ENCODE measurements around the gene ANKRD31.
"Not testable (repeated sequence)": the region's sequence is repeated elsewhere in the genome, so short reads cannot be mapped to it uniquely, and the experiment has no call there.

Gene ANKRD31

GRCh38 chr5:75262271-75262670 is 25.6 kb upstream of the ANKRD31 start:
- H3K27ac ChIP-seq (ENCODE audit: low read length) = no peak overlapping the region
- H3K9me3 ChIP-seq (ENCODE audit: control insufficient read depth in 1 of 2, low read length in 2 of 2) = no peaks in the 10 kb centered on the region
- no peaks in the 10 kb centered on the region for H3K36me3 ChIP-seq (ENCODE audit: control insufficient read depth in 1 of 2, insufficient read depth in 2 of 2, low read length in 2 of 2)
- no peak overlapping the region for H3K4me3 ChIP-seq (ENCODE audit: low read depth in 1 of 2, low read length in 2 of 2)
- no peaks in the 10 kb centered on the region for H3K27me3 ChIP-seq (ENCODE audit: low read depth, low read length)
- H3K4me1 ChIP-seq (ENCODE audit: control insufficient read depth in 1 of 2, insufficient read depth in 2 of 2, low read length in 2 of 2) = no peaks in the 10 kb centered on the region

DNA sequence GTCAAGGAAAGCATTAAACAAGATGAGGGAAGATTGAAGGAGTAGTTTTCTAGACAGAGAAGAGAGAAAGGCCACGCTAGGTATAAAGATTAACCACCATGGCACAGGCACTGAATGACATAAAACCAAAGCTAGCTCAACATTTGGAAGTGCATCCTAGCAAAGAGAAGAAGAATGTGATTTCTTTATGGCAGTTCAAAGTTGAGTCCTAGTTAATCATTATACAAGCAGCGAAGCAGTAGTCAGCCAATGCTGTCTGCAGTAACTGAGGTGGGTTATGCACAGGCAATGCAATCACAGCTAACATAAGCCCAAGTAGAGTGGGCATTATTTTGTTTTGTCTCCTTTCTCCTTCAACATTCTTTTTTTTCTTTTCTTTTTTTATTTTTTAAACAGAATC is 24.0 kb upstream of the ANKRD31 start:
- Histone ChIP-seq H3K36me3 (ENCODE audit: control insufficient read depth in 1 of 2, insufficient read depth in 2 of 2, low read length in 2 of 2) (no peaks in the 10 kb centered on the region), H3K4me1 (ENCODE audit: control insufficient read depth in 1 of 2, insufficient read depth in 2 of 2, low read length in 2 of 2) (no peaks in the 10 kb centered on the region), H3K27me3 (ENCODE audit: low read depth, low read length) (no peaks in the 10 kb centered on the region), H3K27ac (ENCODE audit: low read length) (no peak overlapping the region), H3K4me3 (ENCODE audit: low read depth in 1 of 2, low read length in 2 of 2) (no peak overlapping the region), H3K9me3 (ENCODE audit: control insufficient read depth in 1 of 2, low read length in 2 of 2) (no peaks in the 10 kb centered on the region)

DNA sequence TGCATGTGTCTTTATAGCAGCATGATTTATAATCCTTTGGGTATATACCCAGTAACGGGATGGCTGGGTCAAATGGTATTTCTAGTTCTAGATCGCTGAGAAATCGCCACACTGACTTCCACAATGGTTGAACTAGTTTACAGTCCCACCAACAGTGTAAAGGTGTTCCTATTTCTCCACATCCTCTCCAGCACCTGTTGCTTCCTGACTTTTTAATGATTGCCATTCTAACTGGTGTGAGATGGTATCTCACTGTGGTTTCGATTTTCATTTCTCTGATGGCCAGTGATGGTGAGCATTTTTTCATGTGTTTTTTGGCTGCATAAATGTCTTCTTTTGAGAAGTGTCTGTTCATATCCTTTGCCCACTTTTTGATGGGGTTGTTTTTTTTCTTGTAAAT is 13.8 kb upstream of the ANKRD31 start:
- not testable (repeated sequence) for H3K9me3 ChIP-seq (ENCODE audit: control insufficient read depth in 1 of 2, low read length in 2 of 2); H3K27me3 ChIP-seq (ENCODE audit: low read depth, low read length); H3K4me1 ChIP-seq (ENCODE audit: control insufficient read depth in 1 of 2, insufficient read depth in 2 of 2, low read length in 2 of 2); H3K36me3 ChIP-seq (ENCODE audit: control insufficient read depth in 1 of 2, insufficient read depth in 2 of 2, low read length in 2 of 2); H3K4me3 ChIP-seq (ENCODE audit: low read depth in 1 of 2, low read length in 2 of 2); H3K27ac ChIP-seq (ENCODE audit: low read length)

GRCh38 chr5:75245023-75245422 is 8.3 kb upstream of the ANKRD31 start:
- no peak overlapping the region for H3K4me3 ChIP-seq (ENCODE audit: low read depth in 1 of 2, low read length in 2 of 2)
- H3K4me1 ChIP-seq (ENCODE audit: control insufficient read depth in 1 of 2, insufficient read depth in 2 of 2, low read length in 2 of 2) = no peaks in the 10 kb centered on the region
- H3K27ac ChIP-seq (ENCODE audit: low read length) = no peak overlapping the region
- H3K27me3 ChIP-seq (ENCODE audit: low read depth, low read length) = no peaks in the 10 kb centered on the region
- no peaks in the 10 kb centered on the region for H3K36me3 ChIP-seq (ENCODE audit: control insufficient read depth in 1 of 2, insufficient read depth in 2 of 2, low read length in 2 of 2)
- no peaks in the 10 kb centered on the region for H3K9me3 ChIP-seq (ENCODE audit: control insufficient read depth in 1 of 2, low read length in 2 of 2)

DNA sequence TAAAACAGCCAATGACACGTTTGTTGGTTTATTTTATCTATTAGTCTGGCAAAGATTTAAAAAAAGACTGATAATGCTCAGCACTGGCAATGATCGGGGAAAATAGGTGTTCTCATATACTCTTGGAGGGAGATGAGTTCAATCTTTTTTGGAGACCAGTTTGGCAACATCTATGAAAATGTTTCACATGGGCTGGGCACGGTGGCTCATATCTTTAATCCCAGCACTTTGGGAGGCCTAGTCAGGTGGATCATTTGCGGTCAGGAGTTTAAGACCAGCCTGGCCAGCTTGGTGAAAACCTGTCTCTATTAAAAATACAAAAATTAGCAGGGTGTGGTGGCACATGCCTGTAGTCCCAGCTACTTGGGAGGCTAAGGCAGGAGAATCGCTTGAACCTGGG is 6.8 kb upstream of the ANKRD31 start:
- H3K36me3 ChIP-seq (ENCODE audit: control insufficient read depth in 1 of 2, insufficient read depth in 2 of 2, low read length in 2 of 2) = no peaks in the 10 kb centered on the region
- no peak overlapping the region for H3K27ac ChIP-seq (ENCODE audit: low read length)
- H3K4me1 ChIP-seq (ENCODE audit: control insufficient read depth in 1 of 2, insufficient read depth in 2 of 2, low read length in 2 of 2) = no peaks in the 10 kb centered on the region
- no peak overlapping the region for H3K4me3 ChIP-seq (ENCODE audit: low read depth in 1 of 2, low read length in 2 of 2)
- H3K27me3 ChIP-seq (ENCODE audit: low read depth, low read length) = no peaks in the 10 kb centered on the region
- H3K9me3 ChIP-seq (ENCODE audit: control insufficient read depth in 1 of 2, low read length in 2 of 2) = no peaks in the 10 kb centered on the region

DNA sequence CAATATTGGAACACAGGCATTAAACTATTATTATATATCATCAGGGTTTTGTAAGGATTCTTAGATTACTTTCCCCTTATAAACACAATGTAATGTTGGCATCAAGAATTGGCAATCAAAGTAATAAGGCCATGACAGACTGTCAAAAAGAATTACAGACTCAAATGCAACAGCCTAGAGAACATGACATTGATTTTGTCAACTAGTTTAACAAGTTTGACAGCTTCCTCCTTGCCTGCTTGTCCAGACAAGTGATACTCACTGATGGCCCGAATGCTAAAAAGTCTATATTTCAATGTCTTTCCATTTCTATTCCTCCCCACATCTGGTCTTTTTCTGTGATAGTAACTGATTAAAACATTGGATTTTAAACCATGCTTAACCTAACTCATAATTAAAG is 6.4 kb upstream of the ANKRD31 start:
- H3K4me1 ChIP-seq (ENCODE audit: control insufficient read depth in 1 of 2, insufficient read depth in 2 of 2, low read length in 2 of 2) = no peaks in the 10 kb centered on the region
- no peak overlapping the region for H3K27ac ChIP-seq (ENCODE audit: low read length)
- no peaks in the 10 kb centered on the region for H3K36me3 ChIP-seq (ENCODE audit: control insufficient read depth in 1 of 2, insufficient read depth in 2 of 2, low read length in 2 of 2)
- H3K27me3 ChIP-seq (ENCODE audit: low read depth, low read length) = no peaks in the 10 kb centered on the region
- H3K4me3 ChIP-seq (ENCODE audit: low read depth in 1 of 2, low read length in 2 of 2) = no peak overlapping the region
- no peaks in the 10 kb centered on the region for H3K9me3 ChIP-seq (ENCODE audit: control insufficient read depth in 1 of 2, low read length in 2 of 2)

DNA sequence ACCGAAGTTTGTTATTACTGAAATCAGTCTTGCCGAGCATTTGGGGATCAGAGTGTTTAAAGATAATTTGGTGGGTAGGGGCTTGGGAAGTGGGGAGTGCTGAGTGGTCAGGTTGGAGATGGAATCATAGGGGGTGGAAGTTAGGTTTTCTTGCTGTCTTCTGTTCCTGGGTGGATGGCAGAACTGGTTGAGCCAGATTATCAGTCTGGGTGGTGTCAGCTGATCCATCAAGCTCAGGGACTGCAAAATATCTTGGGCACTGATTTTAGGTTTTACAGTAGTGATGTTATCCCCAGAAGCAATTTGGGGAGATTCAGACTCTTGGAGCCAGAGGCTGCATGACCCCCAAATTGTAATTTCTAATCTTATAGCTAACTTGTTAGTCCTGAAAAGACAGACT is 5.4 kb upstream of the ANKRD31 start:
- H3K27me3 ChIP-seq (ENCODE audit: low read depth, low read length) = no peaks in the 10 kb centered on the region
- no peak overlapping the region for H3K4me3 ChIP-seq (ENCODE audit: low read depth in 1 of 2, low read length in 2 of 2)
- H3K9me3 ChIP-seq (ENCODE audit: control insufficient read depth in 1 of 2, low read length in 2 of 2) = no peaks in the 10 kb centered on the region
- H3K27ac ChIP-seq (ENCODE audit: low read length) = no peak overlapping the region
- H3K36me3 ChIP-seq (ENCODE audit: control insufficient read depth in 1 of 2, insufficient read depth in 2 of 2, low read length in 2 of 2) = no peaks in the 10 kb centered on the region
- peaks cover 0 to 3% of the 10 kb centered on the region in 2 donors for H3K4me1 ChIP-seq (ENCODE audit: control insufficient read depth in 1 of 2, insufficient read depth in 2 of 2, low read length in 2 of 2)

- no peaks in the 10 kb centered on the region for H3K27me3 ChIP-seq (ENCODE audit: low read depth, low read length)
- H3K4me3 ChIP-seq (ENCODE audit: low read depth in 1 of 2, low read length in 2 of 2) = no peak overlapping the region
- peaks cover 0 to 6% of the 10 kb centered on the region in 2 donors for H3K4me1 ChIP-seq (ENCODE audit: control insufficient read depth in 1 of 2, insufficient read depth in 2 of 2, low read length in 2 of 2)
- no peak overlapping the region for H3K27ac ChIP-seq (ENCODE audit: low read length)
- no peaks in the 10 kb centered on the region for H3K36me3 ChIP-seq (ENCODE audit: control insufficient read depth in 1 of 2, insufficient read depth in 2 of 2, low read length in 2 of 2)
- no peaks in the 10 kb centered on the region for H3K9me3 ChIP-seq (ENCODE audit: control insufficient read depth in 1 of 2, low read length in 2 of 2)
These were observed 3.0 kb upstream of the ANKRD31 start for GRCh38 chr5:75239681-75240080.

- Histone ChIP-seq H3K36me3 (ENCODE audit: control insufficient read depth in 1 of 2, insufficient read depth in 2 of 2, low read length in 2 of 2) (no peaks in the 10 kb centered on the region), H3K9me3 (ENCODE audit: control insufficient read depth in 1 of 2, low read length in 2 of 2) (no peaks in the 10 kb centered on the region), H3K27ac (ENCODE audit: low read length) (no peak overlapping the region), H3K4me3 (ENCODE audit: low read depth in 1 of 2, low read length in 2 of 2) (peak overlapping the region; percentile 66 to 90), H3K4me1 (ENCODE audit: control insufficient read depth in 1 of 2, insufficient read depth in 2 of 2, low read length in 2 of 2) (peaks cover 0 to 6% of the 10 kb centered on the region in 2 donors), H3K27me3 (ENCODE audit: low read depth, low read length) (no peaks in the 10 kb centered on the region)
These were observed 967 bp downstream of the ANKRD31 start for GRCh38 chr5:75235711-75236110.

GRCh38 chr5:75234251-75234650 is 2.4 kb downstream of the ANKRD31 start:
- Histone ChIP-seq H3K4me3 (ENCODE audit: low read depth in 1 of 2, low read length in 2 of 2) (no peak overlapping the region), H3K4me1 (ENCODE audit: control insufficient read depth in 1 of 2, insufficient read depth in 2 of 2, low read length in 2 of 2) (peaks cover 0 to 6% of the 10 kb centered on the region in 2 donors), H3K9me3 (ENCODE audit: control insufficient read depth in 1 of 2, low read length in 2 of 2) (no peaks in the 10 kb centered on the region), H3K36me3 (ENCODE audit: control insufficient read depth in 1 of 2, insufficient read depth in 2 of 2, low read length in 2 of 2) (no peaks in the 10 kb centered on the region), H3K27me3 (ENCODE audit: low read depth, low read length) (no peaks in the 10 kb centered on the region), H3K27ac (ENCODE audit: low read length) (no peak overlapping the region)

DNA sequence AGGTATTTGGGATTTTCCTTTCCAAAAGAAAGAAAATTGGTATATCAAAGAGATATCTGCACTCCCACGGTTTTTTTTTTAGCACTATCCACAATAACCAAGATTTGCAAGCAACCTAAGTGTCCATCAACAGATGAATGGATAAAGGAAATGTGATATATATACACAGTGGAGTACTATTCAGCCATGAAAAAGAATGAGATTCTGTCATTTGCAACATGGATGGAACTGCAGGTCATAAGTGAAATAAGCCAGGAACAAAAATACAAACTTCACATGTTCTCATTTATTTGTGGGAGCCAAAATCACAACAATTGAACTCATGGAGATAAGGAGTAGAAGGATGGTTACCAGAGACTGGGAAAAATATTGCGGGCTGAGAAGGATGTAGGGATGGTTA is 9.8 kb downstream of the ANKRD31 start:
- H3K36me3 ChIP-seq (ENCODE audit: control insufficient read depth in 1 of 2, insufficient read depth in 2 of 2, low read length in 2 of 2) = no peaks in the 10 kb centered on the region
- H3K4me3 ChIP-seq (ENCODE audit: low read depth in 1 of 2, low read length in 2 of 2) = no peak overlapping the region
- H3K27me3 ChIP-seq (ENCODE audit: low read depth, low read length) = no peaks in the 10 kb centered on the region
- H3K9me3 ChIP-seq (ENCODE audit: control insufficient read depth in 1 of 2, low read length in 2 of 2) = no peaks in the 10 kb centered on the region
- H3K27ac ChIP-seq (ENCODE audit: low read length) = no peak overlapping the region
- H3K4me1 ChIP-seq (ENCODE audit: control insufficient read depth in 1 of 2, insufficient read depth in 2 of 2, low read length in 2 of 2) = no peaks in the 10 kb centered on the region

GRCh38 chr5:75225506-75225905 is 11.2 kb downstream of the ANKRD31 start:
- no peaks in the 10 kb centered on the region for H3K4me1 ChIP-seq (ENCODE audit: control insufficient read depth in 1 of 2, insufficient read depth in 2 of 2, low read length in 2 of 2)
- H3K36me3 ChIP-seq (ENCODE audit: control insufficient read depth in 1 of 2, insufficient read depth in 2 of 2, low read length in 2 of 2) = no peaks in the 10 kb centered on the region
- no peaks in the 10 kb centered on the region for H3K9me3 ChIP-seq (ENCODE audit: control insufficient read depth in 1 of 2, low read length in 2 of 2)
- no peak overlapping the region for H3K27ac ChIP-seq (ENCODE audit: low read length)
- no peaks in the 10 kb centered on the region for H3K27me3 ChIP-seq (ENCODE audit: low read depth, low read length)
- H3K4me3 ChIP-seq (ENCODE audit: low read depth in 1 of 2, low read length in 2 of 2) = no peak overlapping the region
